ENCODE data around the gene TUBA4A.

Gene TUBA4A

GRCh38 chr2:219229305-219230058, 24.2 kb downstream of the TUBA4A start, which contains the start of the genes ANKZF1 and ATG9A:
Gene ANKZF1, plus strand, starts transcription at chr2:219229806. Its CDS starts 452 bp downstream, at chr2:219230258.
Gene ATG9A, minus strand, starts transcription at chr2:219229636. Its CDS starts 1,612 bp downstream, at chr2:219228024.
- no peak for TF ChIP-seq CTCF (IDR thresholded peaks at IDR 0.05; ENCODE audit: borderline replicate concordance, insufficient read depth, low read depth, low read length)
- H3K4me3 ChIP-seq (ENCODE audit: low read depth, low read length) = peak within 1 kb of the TSS; percentile 84

- H3K4me3 ChIP-seq (ENCODE audit: low read depth, low read length) = peak overlapping the region; percentile 84
- TF ChIP-seq CTCF (IDR thresholded peaks at IDR 0.05; ENCODE audit: borderline replicate concordance, insufficient read depth, low read depth, low read length) = no peak
These were observed 24.8 kb downstream of the TUBA4A start for GRCh38 chr2:219228911-219229304.

GRCh38 chr2:219228041-219228910, 25.4 kb downstream of the TUBA4A start:
- H3K4me3 ChIP-seq (ENCODE audit: low read depth, low read length) = peak overlapping the region; percentile 84
- no peak for TF ChIP-seq CTCF (IDR thresholded peaks at IDR 0.05; ENCODE audit: borderline replicate concordance, insufficient read depth, low read depth, low read length)

DNA sequence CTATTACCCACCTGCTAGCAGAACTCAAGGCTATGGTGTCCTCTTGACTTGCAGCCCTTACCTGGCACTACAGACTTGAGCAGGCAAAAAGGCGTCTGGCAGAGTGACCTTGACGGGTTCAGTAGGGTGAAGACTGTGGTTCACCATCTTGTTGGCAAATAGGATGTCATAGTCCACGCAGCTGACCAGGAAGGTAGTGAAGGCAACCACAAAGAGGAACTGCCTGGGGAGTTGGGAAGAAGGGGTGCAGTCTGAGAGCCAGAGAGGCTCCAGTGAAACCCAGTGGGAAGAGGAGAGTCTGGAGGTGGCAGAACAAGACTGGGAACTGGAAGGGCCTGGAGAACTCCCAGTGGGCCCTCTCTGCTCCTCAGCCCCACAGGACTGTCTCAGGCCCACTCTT, 28.4 kb downstream of the TUBA4A start:
- TF ChIP-seq CTCF (IDR thresholded peaks at IDR 0.05; ENCODE audit: borderline replicate concordance, insufficient read depth, low read depth, low read length) = no peak
- H3K4me3 ChIP-seq (ENCODE audit: low read depth, low read length) = no peak overlapping the region

DNA sequence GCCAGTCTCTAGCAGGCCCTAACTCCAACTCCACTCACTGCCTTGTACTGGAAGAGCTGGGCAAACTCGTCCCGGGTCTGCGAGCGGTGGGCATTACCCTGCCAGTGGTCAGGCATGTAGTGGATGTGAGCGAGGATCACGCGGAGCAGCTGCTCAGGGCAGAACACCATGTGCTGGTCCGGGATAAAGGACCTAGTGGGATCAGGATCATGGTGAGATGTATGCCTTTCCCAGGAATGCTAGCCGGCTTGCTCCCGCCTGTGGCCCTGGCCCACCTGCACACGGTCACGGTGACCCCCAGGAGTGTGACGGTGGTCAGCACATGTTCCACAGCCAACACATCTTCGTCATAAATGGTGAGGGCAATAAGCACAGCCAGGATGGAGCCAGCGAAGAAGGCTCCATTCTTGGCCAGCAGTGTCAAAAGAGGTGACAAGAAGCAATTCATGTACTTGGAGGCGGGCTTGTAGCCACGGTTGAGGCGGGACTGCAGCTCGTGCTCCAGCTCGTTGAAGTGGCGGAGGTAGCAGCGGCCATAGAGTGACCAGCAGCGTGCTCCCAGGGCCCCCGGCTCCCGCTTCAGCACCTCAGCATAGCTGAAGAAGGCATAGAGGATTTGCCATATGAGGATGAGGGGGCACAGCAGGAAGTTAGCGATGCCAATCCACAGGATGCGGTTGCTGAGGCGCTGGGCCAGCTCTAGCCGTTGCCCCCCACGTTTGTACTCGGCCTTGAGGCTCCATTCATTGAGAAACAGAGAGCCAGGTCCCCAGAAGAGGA, 29.7 kb downstream of the TUBA4A start:
- TF ChIP-seq CTCF (IDR thresholded peaks at IDR 0.05; ENCODE audit: borderline replicate concordance, insufficient read depth, low read depth, low read length) = no peak
- H3K4me3 ChIP-seq (ENCODE audit: low read depth, low read length) = no peak overlapping the region

DNA sequence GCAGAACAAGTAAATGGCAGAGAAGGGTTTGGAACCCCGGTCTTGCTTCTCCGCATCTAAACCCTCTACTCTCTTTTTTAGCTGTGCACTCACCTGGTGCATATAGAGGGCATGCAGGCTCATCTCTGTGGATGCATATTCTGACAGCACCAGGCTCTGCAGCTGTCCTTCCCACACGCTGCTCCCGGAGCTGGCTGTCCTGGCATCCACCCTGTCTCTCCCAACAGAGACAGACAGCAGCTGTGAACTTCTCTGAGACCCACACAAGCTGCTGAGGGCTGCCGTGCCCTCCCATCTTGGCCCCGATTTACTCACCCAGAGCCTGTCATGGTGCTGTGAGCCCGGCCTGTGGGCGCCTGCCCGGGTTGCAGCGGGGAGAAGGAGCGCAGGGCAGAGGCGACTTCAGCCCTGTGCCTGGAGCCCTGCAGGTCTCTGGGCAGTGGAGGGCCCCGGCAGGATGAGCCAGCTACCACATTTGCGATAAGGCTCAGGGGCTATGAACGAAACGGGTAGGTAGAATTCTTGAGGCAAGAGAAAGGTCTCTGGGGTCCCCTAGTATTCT, 31.7 kb downstream of the TUBA4A start:
- no peak for TF ChIP-seq CTCF (IDR thresholded peaks at IDR 0.05; ENCODE audit: borderline replicate concordance, insufficient read depth, low read depth, low read length)
- no peak overlapping the region for H3K4me3 ChIP-seq (ENCODE audit: low read depth, low read length)
